Left ventricle myocardium inferior (tissue), 1 donor: ENCODE data around the gene MRPS27. TPM values are rescaled to one million over a fixed set of nuclear protein-coding genes. Genes with fewer than 3 reads are reported as not detected.

ENCODE experiments used
- DNase-seq: peaks from one replicate; pipeline ENCODE4 v3.0.0-alpha.2; 2020
- H3K27ac ChIP-seq: fragments of 200-600 bp; replicated peaks from 2 replicates; pipeline ENCODE4 v1.8.0; 2021
- H3K27me3 ChIP-seq: fragments of 200-600 bp; 2 replicates; pipeline ENCODE4 v1.8.0; 2021; ENCODE audit warnings: low read depth
- H3K36me3 ChIP-seq: fragments of 200-600 bp; 2 replicates; pipeline ENCODE4 v1.8.0; 2021
- H3K4me1 ChIP-seq: fragments of 200-600 bp; 2 replicates; pipeline ENCODE4 v1.8.0; 2021
- H3K4me3 ChIP-seq: fragments of 200-600 bp; 2 replicates; pipeline ENCODE4 v1.8.0; 2021; ENCODE audit warnings: mild to moderate bottlenecking, moderate library complexity
- H3K9me3 ChIP-seq: fragments of 200-600 bp; replicated peaks from 2 replicates; pipeline ENCODE4 v1.8.0; 2021
- intact Hi-C: fragments of 100-400 bp; cut with micrococcal nuclease; formaldehyde crosslinking; loops from one replicate; pipeline ENCODE4 v1.11.0; 2022
- total RNA-seq: library from RNA; stranded (reverse); fragmentation: NEBNext Ultra II Directional; extraction: Animal tissue kit (Norgen Biotek cat#: 25700); gene quantifications from one replicate; pipeline ENCODE4 v1.2.1, GENCODE V29; 2021
- TF ChIP-seq, protein P1 (sequence below): fragments of 200-600 bp; IDR thresholded peaks from 2 replicates; pipeline ENCODE4 v1.8.0; 2021; ENCODE audit warnings: antibody characterized with exemption, mild to moderate bottlenecking, borderline replicate concordance
- donor health status: DM: no; HTN: yes; CAD: no; lungs with severe emphysema.

MRPS27 gene
- total RNA-seq, 1 donor from 2014 or later: 72.0 TPM

DNA sequence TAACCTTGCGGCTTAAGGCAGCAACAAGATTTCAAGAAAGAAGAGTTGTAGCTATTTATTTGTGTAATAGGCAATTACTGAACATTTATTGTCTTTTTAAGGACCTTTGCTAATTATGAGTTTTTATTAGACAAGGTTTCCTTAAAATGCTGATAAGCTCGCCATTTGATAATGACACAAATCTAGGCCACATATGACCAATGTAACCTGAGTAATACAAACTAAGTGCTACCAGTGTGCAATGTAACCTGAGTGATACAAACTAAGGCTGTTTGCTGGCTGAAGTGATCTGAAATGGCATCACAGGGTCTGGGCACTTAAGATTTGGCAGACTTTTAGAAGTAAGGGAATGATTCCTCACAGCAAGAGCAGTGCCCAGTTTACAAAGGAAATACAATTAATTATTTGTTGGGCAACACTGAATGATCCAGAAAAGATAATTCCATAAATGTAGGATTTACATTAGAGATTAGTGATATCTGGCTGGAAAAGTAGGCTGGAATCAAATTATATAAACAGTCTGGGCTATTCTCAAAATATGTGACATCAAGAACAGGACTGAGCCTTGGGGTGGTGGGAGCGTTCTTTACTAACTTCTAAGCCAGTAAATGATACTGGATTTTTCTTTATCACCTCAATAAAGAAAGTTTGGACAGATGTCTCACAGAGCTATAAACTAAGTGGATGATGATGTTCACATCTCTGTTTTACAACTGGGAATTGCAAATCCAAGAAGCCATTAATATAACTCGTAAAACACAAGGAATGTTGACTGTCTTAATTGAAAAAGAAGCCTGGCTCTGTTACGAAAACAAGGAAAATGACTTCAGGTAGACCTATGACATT lies 54.8 kb downstream of the MRPS27 start:
- DNase-seq: no peak
- Histone ChIP-seq H3K4me1 (peaks cover 32% of the 10 kb centered on the region), H3K36me3 (no peaks in the 10 kb centered on the region), H3K27me3 (no peaks in the 10 kb centered on the region), H3K27ac (no peak overlapping the region), H3K9me3 (no peaks in the 10 kb centered on the region), H3K4me3 (no peak overlapping the region)
- TF ChIP-seq, protein P1, sequence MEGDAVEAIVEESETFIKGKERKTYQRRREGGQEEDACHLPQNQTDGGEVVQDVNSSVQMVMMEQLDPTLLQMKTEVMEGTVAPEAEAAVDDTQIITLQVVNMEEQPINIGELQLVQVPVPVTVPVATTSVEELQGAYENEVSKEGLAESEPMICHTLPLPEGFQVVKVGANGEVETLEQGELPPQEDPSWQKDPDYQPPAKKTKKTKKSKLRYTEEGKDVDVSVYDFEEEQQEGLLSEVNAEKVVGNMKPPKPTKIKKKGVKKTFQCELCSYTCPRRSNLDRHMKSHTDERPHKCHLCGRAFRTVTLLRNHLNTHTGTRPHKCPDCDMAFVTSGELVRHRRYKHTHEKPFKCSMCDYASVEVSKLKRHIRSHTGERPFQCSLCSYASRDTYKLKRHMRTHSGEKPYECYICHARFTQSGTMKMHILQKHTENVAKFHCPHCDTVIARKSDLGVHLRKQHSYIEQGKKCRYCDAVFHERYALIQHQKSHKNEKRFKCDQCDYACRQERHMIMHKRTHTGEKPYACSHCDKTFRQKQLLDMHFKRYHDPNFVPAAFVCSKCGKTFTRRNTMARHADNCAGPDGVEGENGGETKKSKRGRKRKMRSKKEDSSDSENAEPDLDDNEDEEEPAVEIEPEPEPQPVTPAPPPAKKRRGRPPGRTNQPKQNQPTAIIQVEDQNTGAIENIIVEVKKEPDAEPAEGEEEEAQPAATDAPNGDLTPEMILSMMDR: no peak
- intact Hi-C loops: no loop called here

DNA sequence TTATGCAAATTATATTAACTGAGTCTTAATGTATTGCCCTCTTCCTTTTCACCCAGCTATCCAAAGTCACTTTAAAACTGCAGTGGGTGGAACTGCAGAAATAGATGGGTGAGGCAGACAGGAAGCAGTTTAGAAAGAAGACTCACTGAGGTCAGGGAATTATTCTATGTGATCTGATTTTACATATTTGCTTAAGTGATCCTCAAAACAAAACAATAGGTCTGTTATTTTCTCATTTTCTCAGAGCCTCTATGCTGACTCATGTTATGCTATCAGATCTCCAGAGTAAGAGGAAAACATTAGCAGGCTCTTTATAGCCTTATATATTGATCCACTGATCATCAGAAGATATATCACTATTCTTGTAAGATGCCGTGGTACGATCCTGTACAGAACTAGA lies 63.5 kb downstream of the MRPS27 start:
- Histone ChIP-seq H3K27ac (no peak overlapping the region), H3K9me3 (no peaks in the 10 kb centered on the region), H3K36me3 (no peaks in the 10 kb centered on the region), H3K4me3 (no peak overlapping the region), H3K27me3 (no peaks in the 10 kb centered on the region), H3K4me1 (peaks cover 33% of the 10 kb centered on the region)
- intact Hi-C loops: no loop called here
- no peak for DNase-seq
- TF ChIP-seq, protein P1: no peak

DNA sequence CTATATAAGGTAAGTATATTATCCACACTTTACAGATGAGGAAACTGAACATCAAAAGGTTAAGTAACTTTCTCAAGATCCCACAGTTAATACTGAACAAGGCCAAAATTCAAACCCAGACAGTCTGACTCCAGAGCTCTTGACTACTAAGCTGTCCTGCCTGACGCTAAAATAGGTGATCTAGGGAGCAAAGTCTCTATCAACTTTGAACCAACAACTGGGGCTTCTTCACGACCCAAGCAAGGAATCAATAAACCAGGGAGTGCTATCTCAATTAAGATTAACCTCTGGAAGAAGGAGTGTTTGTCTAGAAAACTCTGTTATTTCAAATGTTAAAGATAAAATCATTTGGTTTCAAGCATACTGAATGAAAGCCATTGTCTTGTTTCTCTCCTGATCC lies 64.4 kb downstream of the MRPS27 start:
- H3K36me3 ChIP-seq: no peaks in the 10 kb centered on the region
- TF ChIP-seq, protein P1: no peak
- H3K27ac ChIP-seq: no peak overlapping the region
- H3K4me1 ChIP-seq: peaks cover 33% of the 10 kb centered on the region
- no peak for DNase-seq
- intact Hi-C loops: no loop called here
- no peaks in the 10 kb centered on the region for H3K9me3 ChIP-seq
- no peak overlapping the region for H3K4me3 ChIP-seq
- H3K27me3 ChIP-seq: no peaks in the 10 kb centered on the region

DNA sequence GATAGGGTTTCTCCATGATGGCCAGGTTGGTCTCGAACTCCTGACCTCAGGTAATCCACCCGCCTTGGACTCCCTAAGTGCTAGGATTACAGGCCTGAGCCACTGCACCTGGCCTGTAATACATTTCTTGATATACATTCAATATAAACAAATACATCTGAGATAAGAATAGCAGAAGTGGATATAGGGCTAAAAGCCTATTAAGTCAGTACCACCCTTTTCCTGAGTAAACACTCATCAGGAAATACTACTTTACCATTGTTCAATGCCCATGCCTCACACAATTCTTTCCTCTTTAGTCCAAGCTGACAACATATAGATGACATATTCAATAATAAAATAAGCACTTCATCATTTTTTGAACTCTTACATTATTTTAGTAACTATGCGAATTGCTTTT lies 64.8 kb downstream of the MRPS27 start:
- no peaks in the 10 kb centered on the region for H3K9me3 ChIP-seq
- intact Hi-C loops: no loop called here
- H3K36me3 ChIP-seq: no peaks in the 10 kb centered on the region
- H3K4me3 ChIP-seq: no peak overlapping the region
- TF ChIP-seq, protein P1: no peak
- no peaks in the 10 kb centered on the region for H3K27me3 ChIP-seq
- H3K4me1 ChIP-seq: peaks cover 33% of the 10 kb centered on the region
- no peak for DNase-seq
- no peak overlapping the region for H3K27ac ChIP-seq

DNA sequence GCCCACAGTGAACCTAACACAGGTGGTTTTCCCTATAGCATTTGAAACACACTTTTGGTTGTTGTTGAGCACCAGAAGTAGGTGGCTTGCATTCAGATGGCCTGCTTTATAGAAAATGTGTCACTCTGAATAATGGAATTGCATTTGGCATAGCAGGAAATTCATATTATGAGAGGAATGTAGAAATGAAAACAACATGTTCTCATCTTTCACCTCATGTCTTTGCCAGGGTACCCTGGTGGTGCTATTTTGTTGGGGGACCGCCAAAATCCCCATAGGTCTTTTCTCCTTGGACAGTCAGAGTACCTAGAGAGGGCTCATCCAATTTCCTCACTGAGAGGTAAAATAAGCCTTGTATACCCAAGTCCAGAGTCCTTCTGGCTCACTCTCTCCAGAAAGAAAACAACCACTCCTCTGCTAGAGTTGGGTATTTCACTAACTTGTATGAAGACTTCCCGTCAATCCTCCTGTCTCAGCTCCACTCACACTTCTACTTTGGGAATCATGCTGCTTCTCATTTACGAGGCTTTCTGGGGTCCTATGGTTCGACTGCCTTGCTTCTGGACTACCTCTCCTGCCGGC lies 67.4 kb downstream of the MRPS27 start:
- DNase-seq: no peak
- TF ChIP-seq, protein P1: no peak
- Histone ChIP-seq H3K27ac (no peak overlapping the region), H3K27me3 (no peaks in the 10 kb centered on the region), H3K36me3 (no peaks in the 10 kb centered on the region), H3K9me3 (no peaks in the 10 kb centered on the region), H3K4me1 (peaks cover 48% of the 10 kb centered on the region), H3K4me3 (no peak overlapping the region)
- intact Hi-C loops: loop anchor here (5.0 kb wide), 1 partner anchor 300 kb away; no protein-coding TSS in a partner anchor
